ENCODE data around the gene C10orf95. TPM values are rescaled to one million over a fixed set of nuclear protein-coding genes. Genes with fewer than 3 reads are reported as not detected.
A peak's percentile ranks its signal among the peaks of the same experiment; 100 is the strongest.

Gene C10orf95
- polyA plus RNA-seq, 2 of the 4 experiments (the other 2 are of a cell fraction) = 0.12 to 0.13 TPM

DNA sequence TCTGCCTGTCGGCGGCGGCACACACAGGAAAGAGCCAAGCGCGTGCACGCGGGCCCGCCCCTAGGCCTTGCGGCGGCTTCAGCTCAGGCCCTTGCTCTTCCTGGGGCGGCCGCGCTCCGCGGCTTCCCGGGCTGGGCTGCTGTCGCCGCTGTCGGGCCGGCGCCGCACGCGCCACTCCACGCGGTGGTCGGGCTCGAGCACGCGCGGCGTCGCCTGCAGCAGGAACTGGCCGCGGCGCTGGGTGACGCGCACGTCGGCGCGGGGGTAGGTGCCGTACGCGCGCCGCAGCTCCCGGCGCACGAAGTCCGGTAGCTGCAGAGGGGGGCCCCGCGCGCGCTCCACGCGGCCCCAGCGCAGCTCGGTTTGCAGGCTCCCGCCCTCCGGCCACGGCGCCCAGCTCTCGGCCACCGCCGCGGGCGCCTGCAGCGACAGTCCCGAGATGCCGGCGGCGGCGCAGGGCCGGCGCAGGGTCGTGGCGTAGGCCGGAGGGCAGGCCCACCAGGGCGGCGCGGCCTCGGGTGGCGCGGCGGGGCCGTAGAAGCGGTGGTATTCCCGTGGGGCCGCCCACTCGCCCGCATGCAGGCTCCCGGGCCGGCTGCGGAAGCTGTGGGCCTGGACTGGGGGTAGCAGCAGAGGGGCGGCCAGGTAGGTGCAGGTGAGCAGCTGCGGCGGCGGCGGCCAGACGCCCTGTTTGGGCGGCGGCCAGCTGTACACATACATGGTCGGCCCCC lies 804 bp downstream of the C10orf95 start (continued):
- TF ChIP-seq REST (IDR thresholded peaks at IDR 0.05) = no peak
- no peak for TF ChIP-seq HDAC2 (IDR thresholded peaks at IDR 0.05)
- no peak for TF ChIP-seq ZNF302 (CRISPR knock-in tag; IDR thresholded peaks at IDR 0.05)
- no peak for TF ChIP-seq FOXS1 (CRISPR knock-in tag; IDR thresholded peaks at IDR 0.05)
- TF ChIP-seq KDM5A (IDR thresholded peaks at IDR 0.05) = no peak
- TF ChIP-seq E2F6 (IDR thresholded peaks at IDR 0.05; ENCODE audit: borderline replicate concordance, low read depth) = 0 out of 2 replicates have a peak, but pooled peaks have one; percentile 65
- no peak for TF ChIP-seq SREBF2 (IDR thresholded peaks at IDR 0.05)
- TF ChIP-seq TP53 (CRISPR knock-in tag; IDR thresholded peaks at IDR 0.05) = peak; percentile 81; the same call in 1 of the 2 replicates
- no peak for TF ChIP-seq RFX5 (IDR thresholded peaks at IDR 0.05)
- no peak for TF ChIP-seq HOXA7 (CRISPR knock-in tag; IDR thresholded peaks at IDR 0.05)
- no peak for TF ChIP-seq MAFK (IDR thresholded peaks at IDR 0.05; ENCODE audit: partially characterized antibody)
- TF ChIP-seq RAD21 (conservative IDR thresholded peaks at IDR 0.05 in 1 of 2, IDR thresholded peaks at IDR 0.05 in 1 of 2) = no peak
- 0 out of 2 replicates have a peak, but pooled peaks have one; percentile 4 for TF ChIP-seq PBX3 (IDR thresholded peaks at IDR 0.05)
- TF ChIP-seq CEBPB (IDR thresholded peaks at IDR 0.05) = no peak
- TF ChIP-seq JUNB (IDR thresholded peaks at IDR 0.05) = no peak
- no peak for TF ChIP-seq ESRRA (IDR thresholded peaks at IDR 0.05; ENCODE audit: borderline replicate concordance, low read length)
- peak; percentile 78; the same call in 1 of the 2 replicates for TF ChIP-seq MYC (IDR thresholded peaks at IDR 0.05; ENCODE audit: borderline replicate concordance, low read length)
- TF ChIP-seq RNF2 (IDR thresholded peaks at IDR 0.05; ENCODE audit: borderline replicate concordance, low read depth) = no peak
- no peak for TF ChIP-seq NFE2L2 (conservative IDR thresholded peaks at IDR 0.05; ENCODE audit: low read length)
- TF ChIP-seq FOSL2 (IDR thresholded peaks at IDR 0.05) = no peak
- no peak for TF ChIP-seq FOSL2 (CRISPR knock-in tag; IDR thresholded peaks at IDR 0.05)
- TF ChIP-seq EHMT2 (IDR thresholded peaks at IDR 0.05; ENCODE audit: low read depth) = no peak
- peak; percentile 83 for TF ChIP-seq NPAS2 (CRISPR knock-in tag; IDR thresholded peaks at IDR 0.05; ENCODE audit: borderline replicate concordance)
- no peak for TF ChIP-seq HMGXB4 (CRISPR knock-in tag; IDR thresholded peaks at IDR 0.05; ENCODE audit: borderline replicate concordance)
- no peak for TF ChIP-seq MAZ (IDR thresholded peaks at IDR 0.05; ENCODE audit: borderline replicate concordance, low read depth, low read length)
- no peak for TF ChIP-seq ZC3H11A (IDR thresholded peaks at IDR 0.05)
- TF ChIP-seq HEYL (CRISPR knock-in tag; IDR thresholded peaks at IDR 0.05) = no peak
- TF ChIP-seq POLR2A (IDR thresholded peaks at IDR 0.05; ENCODE audit: low read length) = peak; percentile 75
- TF ChIP-seq ZSCAN20 (CRISPR knock-in tag; IDR thresholded peaks at IDR 0.05) = no peak
- no peak for TF ChIP-seq GATA3 (IDR thresholded peaks at IDR 0.05; ENCODE audit: borderline replicate concordance)
- no peak for TF ChIP-seq HOXB13 (CRISPR knock-in tag; IDR thresholded peaks at IDR 0.05; ENCODE audit: low read depth)
- TF ChIP-seq NR3C1 (IDR thresholded peaks at IDR 0.05) = no peak
- TF ChIP-seq EP300 (IDR thresholded peaks at IDR 0.05) = no peak
- TF ChIP-seq ATOH8 (CRISPR knock-in tag; IDR thresholded peaks at IDR 0.05; ENCODE audit: low read depth) = no peak
- no peak for TF ChIP-seq CBX2 (IDR thresholded peaks at IDR 0.05; ENCODE audit: borderline replicate concordance, low read depth)
- TF ChIP-seq POLR2AphosphoS2 (conservative IDR thresholded peaks at IDR 0.05; ENCODE audit: low read length) = no peak
- TF ChIP-seq KDM1A (IDR thresholded peaks at IDR 0.05; ENCODE audit: low read depth) = no peak

Data from A549 (cell line).